ENCODE results near the gene FIGNL2. TPM values are rescaled to one million over a fixed set of nuclear protein-coding genes. Genes with fewer than 3 reads are reported as not detected.

FIGNL2 gene
- polyA plus RNA-seq, 1 donor (not counting 4 experiments of a cell fraction or from before 2014, with no cell fraction given), result not detected

- DNase-seq (ENCODE audit: low read depth, low spot score) (peak; percentile 40), FAIRE-seq (peak; percentile 93)
- dilution Hi-C loops (cut with MboI; ENCODE audit: extremely low pct_ligation_motif_present, low sequenced_read_pairs), result no loop called here
Observed at GRCh38 chr12:51773145-51773869, 75.2 kb downstream of the FIGNL2 start.

DNA sequence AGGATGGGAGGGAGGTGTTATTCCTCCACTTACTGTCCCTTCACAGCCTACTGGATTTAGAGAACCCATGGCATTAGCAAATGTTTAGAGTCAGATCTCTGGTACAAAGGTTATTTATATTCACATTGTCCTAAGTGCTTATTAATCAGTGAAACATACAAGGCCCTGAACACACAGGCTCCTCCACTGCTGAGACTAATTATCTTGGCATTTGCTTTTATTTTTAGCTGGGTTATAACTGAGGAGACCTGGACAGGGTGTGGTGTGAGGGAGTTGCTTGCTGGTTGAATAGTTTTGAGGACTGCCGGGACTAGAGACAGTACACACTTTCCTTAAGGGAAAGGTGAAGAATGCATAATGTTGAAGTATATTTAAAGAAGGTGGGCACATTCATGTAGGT is 77.5 kb downstream of the FIGNL2 start:
- Histone ChIP-seq H4K20me1 (ENCODE audit: control insufficient read depth, extremely low read depth, insufficient read depth, low read length) (no peaks in the 10 kb centered on the region), H2AFZ (ENCODE audit: control insufficient read depth, low read length) (no peak overlapping the region), H3K9me1 (ENCODE audit: control insufficient read depth, extremely low read depth, insufficient read depth, low read length) (no peaks in the 10 kb centered on the region), H3K4me2 (ENCODE audit: control insufficient read depth, extremely low read depth, insufficient read depth, low read depth, low read length) (no peak overlapping the region), H3K9me3 (ENCODE audit: control insufficient read depth, low read depth, low read length) (peaks cover 3% of the 10 kb centered on the region), H3K36me3 (ENCODE audit: control insufficient read depth in 2 of 2, extremely low read depth in 1 of 2, insufficient read depth in 2 of 2, low read length in 2 of 2) (no peaks in the 10 kb centered on the region), H3K9ac (ENCODE audit: control insufficient read depth, extremely low read depth, insufficient read depth, low read length) (no peak overlapping the region), H3K4me1 (ENCODE audit: control insufficient read depth, extremely low read depth, insufficient read depth, low read length) (peaks cover 16% of the 10 kb centered on the region), H3K27ac (ENCODE audit: control insufficient read depth, insufficient read depth, low read length) (no peak overlapping the region), H3K79me2 (ENCODE audit: control insufficient read depth, insufficient read depth, low read length) (no peaks in the 10 kb centered on the region), H3K4me3 (ENCODE audit: control insufficient read depth in 2 of 3, extremely low read depth in 1 of 3, insufficient read depth in 2 of 3, low read depth in 1 of 3, low read length in 3 of 3) (no peak overlapping the region), H3K27me3 (ENCODE audit: control insufficient read depth, extremely low read depth, insufficient read depth, low read length) (no peaks in the 10 kb centered on the region)
- no peak for DNase-seq (ENCODE audit: low read depth, low spot score)
- peak; percentile 60 for FAIRE-seq
- TF ChIP-seq EZH2 (IDR thresholded peaks at IDR 0.05; ENCODE audit: low read length), result no peak
- dilution Hi-C loops (cut with MboI; ENCODE audit: extremely low pct_ligation_motif_present, low sequenced_read_pairs), result no loop called here

More at GRCh38 chr12:51773145-51773869, 75.2 kb downstream of the FIGNL2 start:
- Histone ChIP-seq H3K4me1 (ENCODE audit: control insufficient read depth, extremely low read depth, insufficient read depth, low read length) (peaks cover 16% of the 10 kb centered on the region), H3K36me3 (ENCODE audit: control insufficient read depth in 2 of 2, extremely low read depth in 1 of 2, insufficient read depth in 2 of 2, low read length in 2 of 2) (no peaks in the 10 kb centered on the region), H3K4me2 (ENCODE audit: control insufficient read depth, extremely low read depth, insufficient read depth, low read depth, low read length) (peak overlapping the region; percentile 17), H3K9me1 (ENCODE audit: control insufficient read depth, extremely low read depth, insufficient read depth, low read length) (no peaks in the 10 kb centered on the region), H3K79me2 (ENCODE audit: control insufficient read depth, insufficient read depth, low read length) (no peaks in the 10 kb centered on the region), H3K27me3 (ENCODE audit: control insufficient read depth, extremely low read depth, insufficient read depth, low read length) (no peaks in the 10 kb centered on the region), H3K9me3 (ENCODE audit: control insufficient read depth, low read depth, low read length) (peaks cover 3% of the 10 kb centered on the region), H2AFZ (ENCODE audit: control insufficient read depth, low read length) (no peak overlapping the region), H4K20me1 (ENCODE audit: control insufficient read depth, extremely low read depth, insufficient read depth, low read length) (no peaks in the 10 kb centered on the region), H3K27ac (ENCODE audit: control insufficient read depth, insufficient read depth, low read length) (peak overlapping the region; percentile 6), H3K4me3 (ENCODE audit: control insufficient read depth in 2 of 3, extremely low read depth in 1 of 3, insufficient read depth in 2 of 3, low read depth in 1 of 3, low read length in 3 of 3) (no peak overlapping the region), H3K9ac (ENCODE audit: control insufficient read depth, extremely low read depth, insufficient read depth, low read length) (no peak overlapping the region)
- TF ChIP-seq CTCF (optimal IDR thresholded peaks at IDR 0.05 in 1 of 3, IDR thresholded peaks at IDR 0.05 in 1 of 3, conservative IDR thresholded peaks at IDR 0.05 in 1 of 3; ENCODE audit: extremely low read depth in 1 of 3, insufficient read depth in 2 of 3, low read length in 3 of 3), result no peak

Other genes starting within 250 kb of the FIGNL2 start
- gene ANKRD33, start 39.4 kb upstream of the FIGNL2 start, polyA plus RNA-seq, result not detected in 3 replicates
- gene ACVRL1, start 58.8 kb upstream of the FIGNL2 start, polyA plus RNA-seq, result not detected in 3 replicates
- gene ACVR1B, start 103.0 kb upstream of the FIGNL2 start, polyA plus RNA-seq, result 11.8 to 15.3 TPM (median 12.7 TPM) in 3 replicates
- 0.54 to 0.86 TPM (median 0.56 TPM) in 3 replicates for gene TAMALIN, start 158.2 kb upstream of the FIGNL2 start, polyA plus RNA-seq
- 0.69 to 7.8 TPM (median 3.9 TPM) in 3 replicates for gene NR4A1, start 202.7 kb upstream of the FIGNL2 start, polyA plus RNA-seq
- gene ATG101, start 221.3 kb upstream of the FIGNL2 start, polyA plus RNA-seq, result 62.7 to 74.7 TPM (median 73.9 TPM) in 3 replicates
- not detected in 3 replicates for gene SMIM41, start 231.0 kb upstream of the FIGNL2 start, polyA plus RNA-seq